ENCODE measurements around the gene CDC25A.

DNA sequence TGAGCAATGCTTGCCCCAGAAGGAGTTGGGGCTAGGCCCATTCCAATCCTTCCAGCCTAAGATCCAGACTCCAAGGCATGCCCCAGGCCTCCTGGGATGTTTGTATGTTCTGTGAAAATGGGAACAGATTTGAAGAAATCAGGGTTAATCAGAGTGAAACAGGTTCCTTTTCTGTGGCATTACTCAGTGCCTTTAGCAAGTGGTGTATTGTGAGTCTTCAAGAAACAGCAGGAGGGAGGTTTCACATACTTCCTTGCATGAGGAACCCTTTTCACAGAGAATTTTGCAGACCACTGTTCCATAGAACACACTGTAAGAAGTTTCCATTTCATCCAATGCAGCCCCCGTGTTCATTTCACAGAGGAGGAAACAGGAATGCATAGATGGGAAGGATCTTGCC, 8.4 kb upstream of the CDC25A start:
- TF ChIP-seq POLR2A (IDR thresholded peaks at IDR 0.05; ENCODE audit: low read length): no peak
- TF ChIP-seq SREBF2 (IDR thresholded peaks at IDR 0.05): no peak
